Measurements from ENCODE around the gene TMEM38A. TPM values are rescaled to one million over a fixed set of nuclear protein-coding genes. Genes with fewer than 3 reads are reported as not detected.

The TMEM38A gene
- total and polyA plus RNA-seq, 9 of the 15 experiments (the other 6 are each of a cell fraction or from before 2014, with no cell fraction given): 0.35 to 2.1 (median 1.2) TPM

- TF ChIP-seq ARID3A (IDR thresholded peaks at IDR 0.05; ENCODE audit: borderline replicate concordance, low read depth, low read length) (no peak), ZNF197 (CRISPR knock-in tag; IDR thresholded peaks at IDR 0.05; ENCODE audit: low read depth) (no peak), KLF1 (tag; IDR thresholded peaks at IDR 0.05) (no peak), CBFA2T2 (conservative IDR thresholded peaks at IDR 0.05) (no peak), SPI1 (IDR thresholded peaks at IDR 0.05; ENCODE audit: borderline replicate concordance, low read depth, low read length) (no peak), ZNF655 (CRISPR knock-in tag; IDR thresholded peaks at IDR 0.05) (no peak), CEBPG (CRISPR knock-in tag; IDR thresholded peaks at IDR 0.05) (no peak), CEBPG (tag; conservative IDR thresholded peaks at IDR 0.05 in 1 of 2, IDR thresholded peaks at IDR 0.05 in 1 of 2) (no peak), THAP7 (CRISPR knock-in tag; IDR thresholded peaks at IDR 0.05) (no peak), HNRNPK (IDR thresholded peaks at IDR 0.05; ENCODE audit: low read depth, low read length, poor library complexity, severe bottlenecking) (no peak), ZNF175 (CRISPR knock-in tag; IDR thresholded peaks at IDR 0.05; ENCODE audit: low read depth) (no peak), EHMT2 (IDR thresholded peaks at IDR 0.05) (no peak), TCF15 (CRISPR knock-in tag; IDR thresholded peaks at IDR 0.05) (no peak), ZZZ3 (IDR thresholded peaks at IDR 0.05) (no peak), ZNF695 (CRISPR knock-in tag; IDR thresholded peaks at IDR 0.05) (no peak), EP400 (IDR thresholded peaks at IDR 0.05) (no peak), CC2D1A (IDR thresholded peaks at IDR 0.05) (0 out of 2 replicates have a peak, but pooled peaks have one; percentile 25)
Measured at GRCh38 chr19:16714702-16715287, 53.9 kb downstream of the TMEM38A start (continued).
